IMR-90 (cell line): Measurements from ENCODE around the gene KAZN. TPM values are rescaled to one million over a fixed set of nuclear protein-coding genes. Genes with fewer than 3 reads are reported as not detected.

Experiments used
- ATAC-seq: fragments of 200-7000 bp; cut with Tn5 transposase; 2 replicates; pipeline ENCODE4 v1.9.1; 2020; ENCODE audit warnings: low read depth, mild to moderate bottlenecking, moderate library complexity
- BruUV-seq: library from RNA; stranded (reverse); fragments of 400-500 nt; replicated peaks from 2 replicates; lab custom pipeline; 2021; lab: Mats Ljungman, UMichigan
- CTCF ChIA-PET: fragments of 300-600 bp; formaldehyde crosslinking; extraction: SDS; loops from one replicate; lab custom pipeline; 2021; ENCODE audit warnings: antibody characterized with exemption; lab: Yijun Ruan, JAX
- POLR2A ChIA-PET: fragments of 300-600 bp; sonication (Branson Sonifier 250); formaldehyde crosslinking; loops from one replicate; lab custom pipeline; 2022; ENCODE audit warnings: antibody characterized with exemption; ENCODE audit not compliant: unreplicated experiment; lab: Charles Lee
- DNase-seq: peaks from one replicate; pipeline ENCODE4 v3.0.0; 2013
- H2AFZ ChIP-seq: replicated peaks from 2 replicates; pipeline ENCODE3; 2013; ENCODE audit warnings: low read length, mild to moderate bottlenecking; ENCODE audit not compliant: poor library complexity
- H2AK5ac ChIP-seq: 2 replicates; pipeline ENCODE4 v1.6.1; 2013; ENCODE audit warnings: low read depth, low read length, inconsistent platforms
- H2AK9ac ChIP-seq: replicated peaks from 2 replicates; pipeline ENCODE3; 2013; ENCODE audit warnings: mild to moderate bottlenecking, low read depth, low read length, moderate library complexity; ENCODE audit not compliant: poor library complexity
- H2BK120ac ChIP-seq: 2 replicates; pipeline ENCODE4 v1.6.1; 2013; ENCODE audit warnings: low read depth, low read length, inconsistent platforms
- H2BK15ac ChIP-seq: 3 replicates; pipeline ENCODE4 v1.6.1; 2013; ENCODE audit warnings: low read depth, low read length, inconsistent platforms
- H2BK20ac ChIP-seq: 2 replicates; pipeline ENCODE4 v1.6.1; 2013; ENCODE audit warnings: low read depth, mild to moderate bottlenecking, inconsistent platforms, low read length, moderate library complexity
- H2BK5ac ChIP-seq: 2 replicates; pipeline ENCODE4 v1.6.1; 2013; ENCODE audit warnings: mild to moderate bottlenecking, low read depth, low read length, inconsistent platforms; ENCODE audit not compliant: poor library complexity, severe bottlenecking
- H3K14ac ChIP-seq: replicated peaks from 2 replicates; pipeline ENCODE4 v1.6.1; 2013; ENCODE audit warnings: low read depth, low read length, inconsistent platforms
- H3K18ac ChIP-seq: 2 replicates; pipeline ENCODE4 v1.6.1; 2013; ENCODE audit warnings: low read depth, low read length, control low read depth
- H3K23ac ChIP-seq: 2 replicates; pipeline ENCODE4 v1.6.1; 2013; ENCODE audit warnings: low read depth, low read length, inconsistent platforms
- H3K27ac ChIP-seq: 2 replicates; pipeline ENCODE4 v1.5.1; 2013; ENCODE audit warnings: mild to moderate bottlenecking, control low read depth, low read length; ENCODE audit not compliant: insufficient read depth
- H3K27me3 ChIP-seq: 2 replicates; pipeline ENCODE4 v1.6.1; 2013; ENCODE audit warnings: low read length; ENCODE audit not compliant: control insufficient read depth, insufficient read depth
- H3K36me3 ChIP-seq: 2 replicates; pipeline ENCODE4 v1.6.1; 2013; ENCODE audit warnings: low read length, mixed read lengths; ENCODE audit not compliant: control insufficient read depth, insufficient read depth
- H3K4ac ChIP-seq: 2 replicates; pipeline ENCODE4 v1.6.1; 2013; ENCODE audit warnings: low read depth, low read length, inconsistent platforms
- H3K4me1 ChIP-seq: 2 replicates; pipeline ENCODE4 v1.6.1; 2013; ENCODE audit warnings: low read length, mixed read lengths; ENCODE audit not compliant: control insufficient read depth, insufficient read depth
- H3K4me2 ChIP-seq: 2 replicates; pipeline ENCODE4 v1.6.1; 2013; ENCODE audit warnings: low read depth, mild to moderate bottlenecking, control low read depth, low read length, moderate library complexity
- H3K4me3 ChIP-seq: 2 replicates; pipeline ENCODE4 v1.5.1; 2013; ENCODE audit warnings: low read depth, mild to moderate bottlenecking, control low read depth, low read length, moderate library complexity; ENCODE audit not compliant: insufficient read depth
- H3K56ac ChIP-seq: 2 replicates; pipeline ENCODE4 v1.6.1; 2013; ENCODE audit warnings: low read length, inconsistent platforms; ENCODE audit not compliant: insufficient read depth; ENCODE audit errors: extremely low read depth
- H3K79me1 ChIP-seq, 2 experiments: 2 replicates each; pipeline ENCODE4 v1.6.1; 2013; ENCODE audit warnings: low read length in 2 of 2, inconsistent platforms in 1 of 2, low read depth in 1 of 2
- H3K9ac ChIP-seq: 2 replicates; pipeline ENCODE4 v1.6.1; 2013; ENCODE audit warnings: low read depth, low read length, control low read depth
- H3K9me1 ChIP-seq: 2 replicates; pipeline ENCODE4 v1.6.1; 2013; ENCODE audit warnings: low read length, inconsistent platforms; ENCODE audit not compliant: insufficient read depth
- H3K9me3 ChIP-seq: 2 replicates; pipeline ENCODE4 v1.6.1; 2013; ENCODE audit warnings: low read length; ENCODE audit not compliant: control insufficient read depth, insufficient read depth
- H4K20me1 ChIP-seq: 2 replicates; pipeline ENCODE4 v1.6.1; 2013; ENCODE audit warnings: low read length, inconsistent platforms; ENCODE audit not compliant: insufficient read depth
- H4K5ac ChIP-seq: 2 replicates; pipeline ENCODE4 v1.6.1; 2013; ENCODE audit warnings: mild to moderate bottlenecking, low read depth, low read length, control low read depth
- H4K8ac ChIP-seq, 2 experiments: 2 replicates each; pipeline ENCODE4 v1.6.1; 2013; ENCODE audit warnings: low read depth in 2 of 2, low read length in 2 of 2, control low read depth in 1 of 2, inconsistent platforms in 1 of 2
- H4K91ac ChIP-seq: 2 replicates; pipeline ENCODE4 v1.6.1; 2013; ENCODE audit warnings: low read depth, low read length, inconsistent platforms; ENCODE audit not compliant: insufficient read depth
- CHD1 ChIP-seq: IDR thresholded peaks from 2 replicates; pipeline ENCODE4 v1.6.1; 2012; ENCODE audit warnings: low read depth, low read length, improper control_type of control experiment
- SMC3 ChIP-seq: fragments of 150-350 bp; IDR thresholded peaks from 2 replicates; pipeline ENCODE4 v1.6.1; 2016; ENCODE audit warnings: low read depth, mild to moderate bottlenecking, antibody characterized with exemption, low read length, moderate library complexity
- WGBS, 2 experiments: methylation state at CpG; one replicate each; pipeline versions ENCODE4 v1.1.5 to v1.1.7; 2013; ENCODE audit warnings: missing lambda C conversion rate in 2 of 2; ENCODE audit not compliant: insufficient read length in 1 of 2; ENCODE audit errors: extremely low coverage in 2 of 2; 5-methylcytosine and 5-hydroxymethylcytosine counted together
- dilution Hi-C: fragments of 300-500 bp; cut with HindIII; formaldehyde crosslinking; loops from one replicate; pipeline ENCODE4 v1.14.3; 2018; ENCODE audit warnings: low sequenced_read_pairs; ENCODE audit not compliant: unreplicated experiment
- in situ Hi-C: fragments of 300-500 bp; cut with MboI; formaldehyde crosslinking; loops from 3 replicates; pipeline ENCODE4 v1.14.3; 2019; ENCODE audit warnings: low sequenced_read_pairs, inconsistent platforms, mixed read lengths
- intact Hi-C: fragments of 100-400 bp; cut with micrococcal nuclease; formaldehyde crosslinking; loops from 2 replicates; pipeline ENCODE4 v1.10.0; 2022
- polyA plus RNA-seq, 3 experiments: library from polyadenylated mRNA; depleted of rRNA; stranded (reverse); fragments of >200 nt; gene quantifications; 2 replicates each; pipeline ENCODE4 v1.2.3, GENCODE V29; 2012; ENCODE audit warnings: low replicate concordance in 1 of 3
- total RNA-seq: library from RNA; depleted of rRNA; stranded (reverse); fragments of >200 nt; gene quantifications from 2 replicates; pipeline ENCODE4 v1.2.3, GENCODE V29; 2012

The KAZN gene
- total and polyA plus RNA-seq, 2 of the 4 experiments (the other 2 are of a cell fraction), result 5.2 to 10.5 TPM

GRCh38 chr1:14568716-14569355, 29.6 kb upstream of the KAZN start:
- in situ Hi-C loops, result no loop called here
- no peak overlapping the region for H3K56ac ChIP-seq
- H3K9ac ChIP-seq, result no peak overlapping the region
- intact Hi-C loops, result no loop called here
- H4K20me1 ChIP-seq, result no peaks in the 10 kb centered on the region
- H2BK5ac ChIP-seq, result no peak overlapping the region
- H3K9me3 ChIP-seq, result peaks cover 6% of the 10 kb centered on the region
- DNase-seq, result no peak
- H3K9me1 ChIP-seq, result no peaks in the 10 kb centered on the region
- dilution Hi-C loops, result no loop called here
- H3K4ac ChIP-seq, result no peak overlapping the region
- H2AK9ac ChIP-seq, result no peak overlapping the region
- H3K27ac ChIP-seq, result no peak overlapping the region
- H3K14ac ChIP-seq, result no peak overlapping the region
- H2BK20ac ChIP-seq, result no peak overlapping the region
- H3K36me3 ChIP-seq, result no peaks in the 10 kb centered on the region
- H3K23ac ChIP-seq, result no peak overlapping the region
- no peaks in the 10 kb centered on the region for H3K79me1 ChIP-seq
- no TSS peak for BruUV-seq
- no peak overlapping the region for H4K5ac ChIP-seq
- no peak overlapping the region for H3K18ac ChIP-seq
- TF ChIP-seq SMC3 (no peak), CHD1 (no peak)
- CTCF ChIA-PET, result no interaction called here
- H3K27me3 ChIP-seq, result no peaks in the 10 kb centered on the region
- POLR2A ChIA-PET, result no interaction called here
- no peak overlapping the region for H2BK120ac ChIP-seq
- no peak overlapping the region for H4K91ac ChIP-seq
- H2AK5ac ChIP-seq, result no peak overlapping the region
- H3K4me3 ChIP-seq, result no peak overlapping the region
- no peak overlapping the region for H3K4me2 ChIP-seq
- WGBS, 2 experiments, result no CpG with 5 or more reads among the region's 8 CpGs
- no peaks in the 10 kb centered on the region; the same call in 1 of the 2 replicates for H3K4me1 ChIP-seq
- no peak for ATAC-seq
- H2AFZ ChIP-seq, result no peak overlapping the region
- H4K8ac ChIP-seq, result no peak overlapping the region
- no peak overlapping the region for H2BK15ac ChIP-seq
